Measurements from ENCODE around the gene FGGY. TPM values are rescaled to one million over a fixed set of nuclear protein-coding genes. Genes with fewer than 3 reads are reported as not detected.

FGGY gene
- total RNA-seq, 2 donors from 2014 or later, result 14.1 to 14.8 TPM

- peaks cover 1% of the 10 kb centered on the region for H3K27me3 Mint-ChIP-seq (ENCODE audit: insufficient read depth)
- no peak overlapping the region for H3K4me3 Mint-ChIP-seq
Measured at GRCh38 chr1:59266927-59267293, 30.0 kb upstream of the FGGY start.

DNA sequence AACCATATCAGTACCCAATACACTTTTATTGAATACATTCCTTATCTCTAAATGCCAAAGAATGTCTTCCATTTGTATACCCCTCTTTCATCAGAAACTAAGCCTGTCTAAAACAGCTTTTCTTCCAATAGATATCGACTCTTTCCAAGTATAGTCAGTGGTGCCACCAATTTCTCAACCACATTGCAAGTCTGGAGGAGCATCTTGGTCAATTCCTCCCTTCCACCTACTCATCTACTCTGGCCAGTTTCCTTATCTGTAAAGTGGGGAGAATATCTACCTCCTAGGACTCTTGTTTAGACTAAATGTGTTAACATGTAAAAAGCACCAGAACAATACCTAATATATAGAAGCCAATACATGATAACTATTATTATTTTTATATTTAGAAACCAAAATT, 28.5 kb upstream of the FGGY start:
- Mint-ChIP-seq H3K36me3 (ENCODE audit: low read depth) (no peaks in the 10 kb centered on the region), H3K9me3 (no peaks in the 10 kb centered on the region), H3K27me3 (ENCODE audit: insufficient read depth) (no peaks in the 10 kb centered on the region), H3K4me1 (no peaks in the 10 kb centered on the region), H3K27ac (no peak overlapping the region), H3K4me3 (no peak overlapping the region)
- no peaks in the 10 kb centered on the region for H3K36me3 ChIP-seq (ENCODE audit: control insufficient read depth, insufficient read depth, low read length)
- peaks cover 5% of the 10 kb centered on the region for H3K9me3 ChIP-seq (ENCODE audit: control insufficient read depth, low read length)
- no peaks in the 10 kb centered on the region for H3K4me1 ChIP-seq (ENCODE audit: control insufficient read depth, insufficient read depth, low read length)
- no peak overlapping the region for H3K4me3 ChIP-seq (ENCODE audit: low read length)
- DNase-seq, result no peak
- WGBS, 2 experiments (ENCODE audit: insufficient coverage in 1 of 2, insufficient read length in 1 of 2), result 86 to 94% methylated on average over 1 of the region's 1 CpG
- TF ChIP-seq, protein P1, sequence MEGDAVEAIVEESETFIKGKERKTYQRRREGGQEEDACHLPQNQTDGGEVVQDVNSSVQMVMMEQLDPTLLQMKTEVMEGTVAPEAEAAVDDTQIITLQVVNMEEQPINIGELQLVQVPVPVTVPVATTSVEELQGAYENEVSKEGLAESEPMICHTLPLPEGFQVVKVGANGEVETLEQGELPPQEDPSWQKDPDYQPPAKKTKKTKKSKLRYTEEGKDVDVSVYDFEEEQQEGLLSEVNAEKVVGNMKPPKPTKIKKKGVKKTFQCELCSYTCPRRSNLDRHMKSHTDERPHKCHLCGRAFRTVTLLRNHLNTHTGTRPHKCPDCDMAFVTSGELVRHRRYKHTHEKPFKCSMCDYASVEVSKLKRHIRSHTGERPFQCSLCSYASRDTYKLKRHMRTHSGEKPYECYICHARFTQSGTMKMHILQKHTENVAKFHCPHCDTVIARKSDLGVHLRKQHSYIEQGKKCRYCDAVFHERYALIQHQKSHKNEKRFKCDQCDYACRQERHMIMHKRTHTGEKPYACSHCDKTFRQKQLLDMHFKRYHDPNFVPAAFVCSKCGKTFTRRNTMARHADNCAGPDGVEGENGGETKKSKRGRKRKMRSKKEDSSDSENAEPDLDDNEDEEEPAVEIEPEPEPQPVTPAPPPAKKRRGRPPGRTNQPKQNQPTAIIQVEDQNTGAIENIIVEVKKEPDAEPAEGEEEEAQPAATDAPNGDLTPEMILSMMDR (conservative IDR thresholded peaks at IDR 0.05), result no peak
- H3K9ac ChIP-seq (ENCODE audit: extremely low read depth, low read length, poor library complexity, severe bottlenecking), result no peak overlapping the region
- H3K27ac ChIP-seq (ENCODE audit: low read depth, low read length), result no peak overlapping the region
- H3K27me3 ChIP-seq (ENCODE audit: control insufficient read depth, insufficient read depth, low read length, poor library complexity, severe bottlenecking), result no peaks in the 10 kb centered on the region

More at GRCh38 chr1:59266927-59267293, 30.0 kb upstream of the FGGY start:
- Mint-ChIP-seq H3K9me3 (no peaks in the 10 kb centered on the region), H3K27ac (no peak overlapping the region), H3K4me1 (no peaks in the 10 kb centered on the region), H3K36me3 (ENCODE audit: low read depth) (no peaks in the 10 kb centered on the region)
- TF ChIP-seq, protein P1 (conservative IDR thresholded peaks at IDR 0.05), result no peak
- H3K36me3 ChIP-seq (ENCODE audit: control insufficient read depth, insufficient read depth, low read length), result no peaks in the 10 kb centered on the region
- H3K27ac ChIP-seq (ENCODE audit: low read depth, low read length), result no peak overlapping the region
- no peaks in the 10 kb centered on the region for H3K4me1 ChIP-seq (ENCODE audit: control insufficient read depth, insufficient read depth, low read length)
- DNase-seq, result no peak
- H3K27me3 ChIP-seq (ENCODE audit: control insufficient read depth, insufficient read depth, low read length, poor library complexity, severe bottlenecking), result no peaks in the 10 kb centered on the region
- no peak overlapping the region for H3K4me3 ChIP-seq (ENCODE audit: low read length)
- H3K9me3 ChIP-seq (ENCODE audit: control insufficient read depth, low read length), result peaks cover 5% of the 10 kb centered on the region
- H3K9ac ChIP-seq (ENCODE audit: extremely low read depth, low read length, poor library complexity, severe bottlenecking), result no peak overlapping the region

DNA sequence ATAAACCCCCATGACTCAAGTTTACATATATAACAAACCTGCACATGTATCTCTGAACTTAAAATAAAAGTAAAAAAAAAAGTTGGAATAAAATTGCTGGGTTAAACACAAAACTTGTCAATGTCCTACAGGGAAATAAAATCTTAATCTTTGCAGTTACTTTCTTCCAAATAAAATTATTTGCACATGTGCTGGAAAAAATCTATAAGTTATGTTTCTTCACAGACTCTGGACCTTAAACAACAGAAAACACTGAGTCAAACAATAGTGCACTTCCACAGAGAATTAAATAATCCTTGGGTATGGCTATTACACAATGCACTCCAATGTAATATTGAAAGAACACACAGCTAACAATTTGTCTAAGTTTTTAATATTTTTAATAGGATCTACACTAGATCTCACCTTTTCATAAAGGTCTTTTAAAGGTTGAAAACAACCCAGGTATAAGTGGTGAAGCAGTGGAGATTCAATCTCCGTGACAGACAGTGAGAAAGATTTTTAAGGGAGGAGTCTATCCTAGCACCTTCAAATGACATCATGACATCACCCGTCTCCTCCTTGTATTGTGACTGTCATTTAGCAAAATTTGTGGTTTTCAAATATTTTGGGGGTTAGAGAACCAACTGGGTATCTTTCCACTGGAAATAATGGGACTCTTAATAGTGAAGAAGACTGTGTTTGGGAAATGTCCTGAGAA, 25.2 kb upstream of the FGGY start:
- H3K36me3 Mint-ChIP-seq (ENCODE audit: low read depth), result no peaks in the 10 kb centered on the region
- no peak overlapping the region for H3K27ac Mint-ChIP-seq
- WGBS, 2 experiments (ENCODE audit: insufficient coverage in 1 of 2, insufficient read length in 1 of 2), result 94% methylated on average over 2 of the region's 2 CpGs; no CpG with 5 or more reads in 1 of the 2 experiments
- TF ChIP-seq, protein P1 (conservative IDR thresholded peaks at IDR 0.05), result no peak
- Histone ChIP-seq H3K4me3 (ENCODE audit: low read length) (no peak overlapping the region), H3K27ac (ENCODE audit: low read depth, low read length) (no peak overlapping the region), H3K9ac (ENCODE audit: extremely low read depth, low read length, poor library complexity, severe bottlenecking) (no peak overlapping the region), H3K27me3 (ENCODE audit: control insufficient read depth, insufficient read depth, low read length, poor library complexity, severe bottlenecking) (no peaks in the 10 kb centered on the region), H3K36me3 (ENCODE audit: control insufficient read depth, insufficient read depth, low read length) (no peaks in the 10 kb centered on the region), H3K4me1 (ENCODE audit: control insufficient read depth, insufficient read depth, low read length) (no peaks in the 10 kb centered on the region), H3K9me3 (ENCODE audit: control insufficient read depth, low read length) (no peaks in the 10 kb centered on the region)
- no peaks in the 10 kb centered on the region for H3K9me3 Mint-ChIP-seq
- DNase-seq, result no peak
- no peaks in the 10 kb centered on the region for H3K4me1 Mint-ChIP-seq
- no peak overlapping the region for H3K4me3 Mint-ChIP-seq
- H3K27me3 Mint-ChIP-seq (ENCODE audit: insufficient read depth), result no peaks in the 10 kb centered on the region

All from endodermal cell (in vitro differentiated cells).